Neural progenitor cell (in vitro differentiated cells): ENCODE results near the gene C9orf50. TPM values are rescaled to one million over a fixed set of nuclear protein-coding genes. Genes with fewer than 3 reads are reported as not detected.
"Not testable (repeated sequence)": the region's sequence is repeated elsewhere in the genome, so short reads cannot be mapped to it uniquely, and the experiment has no call there.

Experiments
- DNase-seq: peaks from one replicate; pipeline ENCODE4 v3.0.0-alpha.2; 2016; ENCODE audit warnings: low spot score
- H2AFZ ChIP-seq: fragments of 200-600 bp; sonication (generic); replicated peaks from 2 replicates; pipeline ENCODE4 v1.6.1; 2016; ENCODE audit warnings: antibody characterized with exemption
- H3F3A ChIP-seq: fragments of 200-600 bp; sonication (generic); 2 replicates; pipeline ENCODE4 v1.6.1; 2016; ENCODE audit warnings: antibody characterized with exemption, low read depth
- H3K27ac ChIP-seq: fragments of 200-600 bp; sonication (generic); 2 replicates; pipeline ENCODE4 v1.5.1; 2016; ENCODE audit warnings: mild to moderate bottlenecking
- H3K27me3 ChIP-seq: fragments of 200-600 bp; sonication (generic); 2 replicates; pipeline ENCODE4 v1.6.1; 2016; ENCODE audit warnings: mild to moderate bottlenecking, moderate library complexity
- H3K36me3 ChIP-seq: fragments of 200-600 bp; sonication (generic); 2 replicates; pipeline ENCODE4 v1.5.1; 2016
- H3K4me1 ChIP-seq: fragments of 200-600 bp; sonication (generic); 2 replicates; pipeline ENCODE4 v1.6.1; 2016; ENCODE audit warnings: mixed run types
- H3K4me2 ChIP-seq: fragments of 200-600 bp; sonication (generic); 2 replicates; pipeline ENCODE4 v1.6.1; 2016
- H3K4me3 ChIP-seq: fragments of 200-600 bp; sonication (generic); 2 replicates; pipeline ENCODE4 v1.5.1; 2016
- H3K79me2 ChIP-seq: fragments of 200-600 bp; sonication (generic); 2 replicates; pipeline ENCODE4 v1.6.1; 2016; ENCODE audit warnings: low read depth
- H3K9ac ChIP-seq: fragments of 200-600 bp; sonication (generic); 2 replicates; pipeline ENCODE4 v1.6.1; 2016
- H3K9me3 ChIP-seq: fragments of 200-600 bp; sonication (generic); 2 replicates; pipeline ENCODE4 v1.5.1; 2016; ENCODE audit warnings: low read depth
- H4K20me1 ChIP-seq: fragments of 200-600 bp; sonication (generic); 2 replicates; pipeline ENCODE4 v1.6.1; 2016; ENCODE audit warnings: low read depth
- H3K27ac Mint-ChIP-seq: 3 replicates; pipeline ENCODE4 v1.8.0; 2021; ENCODE audit warnings: mixed read lengths
- H3K27me3 Mint-ChIP-seq: 2 replicates; pipeline ENCODE4 v1.8.0; 2022; ENCODE audit warnings: low read depth, mild to moderate bottlenecking, inconsistent platforms, moderate library complexity, mixed read lengths; ENCODE audit not compliant: insufficient read depth
- H3K36me3 Mint-ChIP-seq: 3 replicates; pipeline ENCODE4 v1.8.0; 2021; ENCODE audit warnings: mixed read lengths
- H3K4me1 Mint-ChIP-seq: 3 replicates; pipeline ENCODE4 v1.8.0; 2021; ENCODE audit warnings: mixed read lengths
- H3K4me3 Mint-ChIP-seq: 3 replicates; pipeline ENCODE4 v1.8.0; 2021; ENCODE audit warnings: mild to moderate bottlenecking, moderate library complexity, mixed read lengths
- H3K9me3 Mint-ChIP-seq: 3 replicates; pipeline ENCODE4 v1.8.0; 2020; ENCODE audit warnings: mixed read lengths
- EZH2 ChIP-seq: fragments of 200-600 bp; sonication (generic); IDR thresholded peaks from 2 replicates; pipeline ENCODE4 v1.6.1; 2017; ENCODE audit warnings: antibody characterized with exemption, mild to moderate bottlenecking, moderate library complexity
- EZH2phosphoT487 ChIP-seq: fragments of 200-600 bp; sonication (generic); IDR thresholded peaks from 2 replicates; pipeline ENCODE4 v1.6.1; 2017; ENCODE audit warnings: antibody characterized with exemption
- total RNA-seq: library from RNA; depleted of rRNA; stranded (reverse); fragments of >200 nt; gene quantifications from 2 replicates; pipeline ENCODE4 v1.2.3, GENCODE V29; 2015; ENCODE audit warnings: low replicate concordance
- TF ChIP-seq, protein P1 (sequence below): fragments of 200-600 bp; sonication (generic); IDR thresholded peaks from 2 replicates; pipeline ENCODE4 v1.5.1; 2017; ENCODE audit warnings: antibody characterized with exemption, mild to moderate bottlenecking

C9orf50 gene
- total RNA-seq, 1 donor from 2014 or later: not detected

- H3K36me3 ChIP-seq: no peaks in the 10 kb centered on the region
- H3K4me2 ChIP-seq: no peak overlapping the region
- H3K9me3 ChIP-seq: no peaks in the 10 kb centered on the region
- Mint-ChIP-seq H3K27ac (no peak overlapping the region), H3K36me3 (peaks cover 12% of the 10 kb centered on the region), H3K27me3 (peaks cover 6% of the 10 kb centered on the region), H3K4me3 (no peak overlapping the region), H3K9me3 (no peaks in the 10 kb centered on the region), H3K4me1 (peaks cover 12% of the 10 kb centered on the region)
- no peak for DNase-seq
- H3K4me1 ChIP-seq: peaks cover 9% of the 10 kb centered on the region
- no peak overlapping the region for H2AFZ ChIP-seq
- no peak overlapping the region for H3K4me3 ChIP-seq
- H3K79me2 ChIP-seq: peaks cover 40% of the 10 kb centered on the region
- no peak overlapping the region for H3K27ac ChIP-seq
- TF ChIP-seq EZH2phosphoT487: no peak
- no peak for TF ChIP-seq EZH2
- TF ChIP-seq, protein P1, sequence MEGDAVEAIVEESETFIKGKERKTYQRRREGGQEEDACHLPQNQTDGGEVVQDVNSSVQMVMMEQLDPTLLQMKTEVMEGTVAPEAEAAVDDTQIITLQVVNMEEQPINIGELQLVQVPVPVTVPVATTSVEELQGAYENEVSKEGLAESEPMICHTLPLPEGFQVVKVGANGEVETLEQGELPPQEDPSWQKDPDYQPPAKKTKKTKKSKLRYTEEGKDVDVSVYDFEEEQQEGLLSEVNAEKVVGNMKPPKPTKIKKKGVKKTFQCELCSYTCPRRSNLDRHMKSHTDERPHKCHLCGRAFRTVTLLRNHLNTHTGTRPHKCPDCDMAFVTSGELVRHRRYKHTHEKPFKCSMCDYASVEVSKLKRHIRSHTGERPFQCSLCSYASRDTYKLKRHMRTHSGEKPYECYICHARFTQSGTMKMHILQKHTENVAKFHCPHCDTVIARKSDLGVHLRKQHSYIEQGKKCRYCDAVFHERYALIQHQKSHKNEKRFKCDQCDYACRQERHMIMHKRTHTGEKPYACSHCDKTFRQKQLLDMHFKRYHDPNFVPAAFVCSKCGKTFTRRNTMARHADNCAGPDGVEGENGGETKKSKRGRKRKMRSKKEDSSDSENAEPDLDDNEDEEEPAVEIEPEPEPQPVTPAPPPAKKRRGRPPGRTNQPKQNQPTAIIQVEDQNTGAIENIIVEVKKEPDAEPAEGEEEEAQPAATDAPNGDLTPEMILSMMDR: no peak
- peaks cover 16% of the 10 kb centered on the region for H3F3A ChIP-seq
- H4K20me1 ChIP-seq: peaks cover 51% of the 10 kb centered on the region
- H3K27me3 ChIP-seq: no peaks in the 10 kb centered on the region
- H3K9ac ChIP-seq: no peak overlapping the region
Observed at GRCh38 chr9:129637102-129637501, 16.2 kb upstream of the C9orf50 start.

- H3K36me3 Mint-ChIP-seq: peaks cover 12% of the 10 kb centered on the region
- peaks cover 42% of the 10 kb centered on the region for H3K79me2 ChIP-seq
Observed at GRCh38 chr9:129636343-129636742, 15.4 kb upstream of the C9orf50 start.

GRCh38 chr9:129635099-129636065, 14.5 kb upstream of the C9orf50 start:
- TF ChIP-seq EZH2: no peak
- TF ChIP-seq, protein P1: no peak
- TF ChIP-seq EZH2phosphoT487: no peak
- H3K27me3 ChIP-seq: no peaks in the 10 kb centered on the region
- no peaks in the 10 kb centered on the region for H3K36me3 ChIP-seq
- Mint-ChIP-seq H3K27me3 (peaks cover 6% of the 10 kb centered on the region), H3K36me3 (peaks cover 12% of the 10 kb centered on the region), H3K4me1 (peaks cover 13% of the 10 kb centered on the region), H3K9me3 (no peaks in the 10 kb centered on the region), H3K27ac (no peak overlapping the region), H3K4me3 (no peak overlapping the region)
- no peak overlapping the region for H3K4me2 ChIP-seq
- H3K27ac ChIP-seq: no peak overlapping the region
- DNase-seq: no peak
- H4K20me1 ChIP-seq: peaks cover 55% of the 10 kb centered on the region
- peaks cover 42% of the 10 kb centered on the region for H3K79me2 ChIP-seq
- no peaks in the 10 kb centered on the region for H3K4me1 ChIP-seq
- peaks cover 16% of the 10 kb centered on the region for H3F3A ChIP-seq
- no peak overlapping the region for H2AFZ ChIP-seq
- no peaks in the 10 kb centered on the region for H3K9me3 ChIP-seq
- H3K9ac ChIP-seq: no peak overlapping the region
- no peak overlapping the region for H3K4me3 ChIP-seq

More at GRCh38 chr9:129636343-129636742, 15.4 kb upstream of the C9orf50 start:
- H2AFZ ChIP-seq, H3K9me3 Mint-ChIP-seq, H3K9ac ChIP-seq, DNase-seq, H3K4me1 ChIP-seq, H3K4me3 ChIP-seq, H3K36me3 ChIP-seq, H3K27me3 Mint-ChIP-seq, H3K4me2 ChIP-seq, H3K4me3 Mint-ChIP-seq, H3K9me3 ChIP-seq, H3K27ac ChIP-seq, H3K27ac Mint-ChIP-seq, H3K27me3 ChIP-seq: not testable (repeated sequence)
- H4K20me1 ChIP-seq: peaks cover 55% of the 10 kb centered on the region
- peaks cover 16% of the 10 kb centered on the region for H3F3A ChIP-seq
- peaks cover 12% of the 10 kb centered on the region for H3K4me1 Mint-ChIP-seq

DNA sequence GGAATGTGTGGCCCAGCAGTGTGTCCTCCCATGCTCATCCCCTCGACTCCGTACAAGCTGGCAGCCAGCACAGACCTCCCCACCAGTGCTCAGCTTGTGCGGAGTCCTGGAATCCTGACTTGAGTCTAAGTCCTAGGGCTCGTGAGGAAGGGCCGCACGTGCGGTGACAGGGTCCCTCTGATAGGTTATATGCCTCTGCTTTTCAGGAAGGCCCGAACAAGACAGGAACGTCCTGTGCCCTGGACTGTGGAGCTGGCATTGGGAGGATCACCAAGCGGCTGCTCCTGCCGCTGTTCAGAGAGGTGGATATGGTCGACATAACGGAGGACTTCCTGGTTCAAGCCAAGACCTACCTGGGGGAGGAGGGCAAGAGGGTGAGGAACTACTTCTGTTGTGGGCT, 12.9 kb upstream of the C9orf50 start:
- Histone ChIP-seq H3K79me2 (peaks cover 50% of the 10 kb centered on the region), H3K4me2 (no peak overlapping the region), H3K4me1 (no peaks in the 10 kb centered on the region), H3K9me3 (no peaks in the 10 kb centered on the region), H4K20me1 (peaks cover 69% of the 10 kb centered on the region), H3K4me3 (no peak overlapping the region), H3K27me3 (no peaks in the 10 kb centered on the region), H3K36me3 (no peaks in the 10 kb centered on the region), H2AFZ (no peak overlapping the region), H3K27ac (no peak overlapping the region), H3K9ac (no peak overlapping the region), H3F3A (peaks cover 10% of the 10 kb centered on the region)
- TF ChIP-seq EZH2: no peak
- TF ChIP-seq EZH2phosphoT487: no peak
- no peak for DNase-seq
- Mint-ChIP-seq H3K4me1 (peaks cover 20% of the 10 kb centered on the region), H3K27me3 (peaks cover 6% of the 10 kb centered on the region), H3K9me3 (no peaks in the 10 kb centered on the region), H3K27ac (no peak overlapping the region), H3K4me3 (no peak overlapping the region), H3K36me3 (peaks cover 12% of the 10 kb centered on the region)
